H1 (cell line): Measurements from ENCODE around the gene CNNM3. TPM values are rescaled to one million over a fixed set of nuclear protein-coding genes. Genes with fewer than 3 reads are reported as not detected.

Source experiments
- CTCF ChIA-PET: fragments of 300-600 bp; sonication (Branson Sonifier 250); formaldehyde crosslinking; loops from one replicate; lab custom pipeline; 2021; ENCODE audit not compliant: partially characterized antibody; lab: Charles Lee
- POLR2A ChIA-PET: fragments of 300-600 bp; sonication (Branson Sonifier 250); formaldehyde crosslinking; loops from one replicate; lab custom pipeline; 2021; ENCODE audit warnings: inconsistent platforms; ENCODE audit not compliant: partially characterized antibody; lab: Charles Lee
- DNase-seq, 2 experiments: peaks; one replicate each; pipeline versions ENCODE4 v3.0.0 to v3.0.0-alpha.2; 2010 to 2022; ENCODE audit warnings: low spot score in 2 of 2, low read depth in 1 of 2, mixed read lengths in 1 of 2
- FAIRE-seq: peaks from 2 replicates; lab custom pipeline; 2011; peaks lifted over from hg19 to GRCh38; lab: Jason Lieb, UNC
- H2AFZ ChIP-seq: 2 replicates; pipeline ENCODE4 v1.8.1; 2012; ENCODE audit warnings: low read length, inconsistent platforms
- H2AK5ac ChIP-seq: 2 replicates; pipeline ENCODE4 v1.6.1; 2013; ENCODE audit warnings: low read depth, low read length
- H2BK120ac ChIP-seq: replicated peaks from 2 replicates; pipeline ENCODE3; 2013; ENCODE audit warnings: low read depth, low read length, inconsistent platforms
- H2BK12ac ChIP-seq: 2 replicates; pipeline ENCODE4 v1.6.1; 2013; ENCODE audit warnings: low read depth, low read length
- H2BK15ac ChIP-seq: 2 replicates; pipeline ENCODE4 v1.6.1; 2013; ENCODE audit warnings: low read length
- H2BK20ac ChIP-seq: 2 replicates; pipeline ENCODE4 v1.6.1; 2013; ENCODE audit warnings: low read length
- H2BK5ac ChIP-seq: 2 replicates; pipeline ENCODE4 v1.6.1; 2013; ENCODE audit warnings: low read depth, low read length
- H3K14ac ChIP-seq: 2 replicates; pipeline ENCODE4 v1.6.1; 2013; ENCODE audit warnings: inconsistent platforms; ENCODE audit not compliant: insufficient read length
- H3K18ac ChIP-seq: 2 replicates; pipeline ENCODE4 v1.6.1; 2013; ENCODE audit warnings: low read length; ENCODE audit errors: extremely low read depth
- H3K23ac ChIP-seq: 2 replicates; pipeline ENCODE4 v1.6.1; 2013; ENCODE audit warnings: inconsistent platforms; ENCODE audit not compliant: insufficient read length
- H3K23me2 ChIP-seq: 2 replicates; pipeline ENCODE4 v1.6.1; 2013; ENCODE audit warnings: low read depth, low read length
- H3K27ac ChIP-seq: 2 replicates; pipeline ENCODE4 v1.6.1; 2011; ENCODE audit warnings: low read depth, low read length, inconsistent platforms
- H3K27me3 ChIP-seq, 4 experiments: replicated peaks in 1 of 4; 1 replicate in 1 of 4; 2 replicates in 3 of 4; pipeline versions ENCODE4 v1.6.1 to v1.8.1; 2011 to 2013; ENCODE audit warnings: low read length in 3 of 4, mild to moderate bottlenecking in 3 of 4, inconsistent platforms in 2 of 4, mixed read lengths in 2 of 4, moderate library complexity in 1 of 4; ENCODE audit not compliant: control insufficient read depth in 3 of 4, insufficient read depth in 3 of 4; ENCODE audit errors: extremely low read depth in 1 of 4
- H3K36me3 ChIP-seq, 4 experiments: 2 replicates each; pipeline versions ENCODE4 v1.6.1 to v1.8.1; 2011 to 2013; ENCODE audit warnings: mild to moderate bottlenecking in 4 of 4, low read length in 3 of 4, moderate library complexity in 2 of 4, control low read depth in 1 of 4, inconsistent platforms in 1 of 4; ENCODE audit not compliant: insufficient read depth in 4 of 4, control insufficient read depth in 2 of 4
- H3K4ac ChIP-seq: replicated peaks from 2 replicates; pipeline ENCODE3; 2013; ENCODE audit warnings: low read length, low read depth, mixed read lengths, inconsistent platforms; ENCODE audit not compliant: insufficient read length
- H3K4me1 ChIP-seq, 4 experiments: replicated peaks in 1 of 4; 1 replicate in 1 of 4; 2 replicates in 3 of 4; pipeline versions ENCODE4 v1.6.1 to v1.8.1; 2011 to 2013; ENCODE audit warnings: low read length in 3 of 4, inconsistent platforms in 2 of 4, mixed read lengths in 1 of 4; ENCODE audit not compliant: insufficient read depth in 4 of 4, control insufficient read depth in 3 of 4
- H3K4me2 ChIP-seq, 2 experiments: 2 replicates each; pipeline versions ENCODE4 v1.6.1 to v1.8.1; 2011 to 2013; ENCODE audit warnings: low read depth in 2 of 2, low read length in 2 of 2, control low read depth in 1 of 2, inconsistent platforms in 1 of 2, mild to moderate bottlenecking in 1 of 2; ENCODE audit not compliant: insufficient read depth in 1 of 2
- H3K4me3 ChIP-seq, 4 experiments: fragments of 200-600, 300-600 bp in 1 of 4; sonication (generic), shearing (Covaris generic), sonication (Bioruptor Twin) in 1 of 4; 2 replicates each; pipeline versions ENCODE4 v1.5.1 to v1.8.1; 2011 to 2016; ENCODE audit warnings: low read length in 4 of 4, low read depth in 3 of 4, control low read depth in 2 of 4, inconsistent platforms in 2 of 4, mild to moderate bottlenecking in 2 of 4, mixed read lengths in 1 of 4, moderate library complexity in 1 of 4; ENCODE audit not compliant: insufficient read depth in 2 of 4; ENCODE audit errors: extremely low read depth in 1 of 4
- H3K56ac ChIP-seq: replicated peaks from 2 replicates; pipeline ENCODE3; 2013; ENCODE audit warnings: low read depth, mild to moderate bottlenecking, mixed read lengths, low read length, inconsistent platforms; ENCODE audit not compliant: insufficient read length
- H3K79me1 ChIP-seq: 2 replicates; pipeline ENCODE4 v1.6.1; 2013; ENCODE audit warnings: low read depth, low read length, control low read depth
- H3K79me2 ChIP-seq, 2 experiments: 2 replicates each; pipeline versions ENCODE4 v1.6.1 to v1.8.1; 2012 to 2013; ENCODE audit warnings: low read length in 2 of 2, mild to moderate bottlenecking in 2 of 2, inconsistent platforms in 1 of 2; ENCODE audit not compliant: insufficient read depth in 2 of 2, control insufficient read depth in 1 of 2
- H3K9ac ChIP-seq, 4 experiments: replicated peaks in 1 of 4; 1 replicate in 1 of 4; 2 replicates in 3 of 4; pipeline versions ENCODE4 v1.6.1 to v1.8.1; 2011 to 2013; ENCODE audit warnings: low read depth in 3 of 4, low read length in 3 of 4, control low read depth in 2 of 4, mild to moderate bottlenecking in 2 of 4, moderate library complexity in 2 of 4, inconsistent platforms in 1 of 4; ENCODE audit errors: extremely low read depth in 1 of 4
- H3K9me3 ChIP-seq, 2 experiments: 2 replicates each; pipeline versions ENCODE4 v1.6.1 to v1.8.1; 2012 to 2013; ENCODE audit warnings: mild to moderate bottlenecking in 2 of 2, moderate library complexity in 2 of 2, control low read depth in 1 of 2, inconsistent platforms in 1 of 2, low read depth in 1 of 2, low read length in 1 of 2, mixed read lengths in 1 of 2; ENCODE audit not compliant: insufficient read depth in 2 of 2
- H4K20me1 ChIP-seq, 2 experiments: replicated peaks in 1 of 2; 2 replicates each; pipeline versions ENCODE3 to v1.8.1; 2011 to 2013; ENCODE audit warnings: inconsistent platforms in 2 of 2, low read length in 2 of 2, mild to moderate bottlenecking in 1 of 2; ENCODE audit not compliant: insufficient read depth in 2 of 2, control insufficient read depth in 1 of 2
- H4K5ac ChIP-seq: 2 replicates; pipeline ENCODE4 v1.6.1; 2013; ENCODE audit warnings: low read length, low read depth, mixed read lengths, inconsistent platforms; ENCODE audit not compliant: insufficient read length
- H4K8ac ChIP-seq: 2 replicates; pipeline ENCODE4 v1.8.0; 2013; ENCODE audit warnings: mild to moderate bottlenecking, moderate library complexity, low read length, inconsistent platforms; ENCODE audit not compliant: insufficient read depth; ENCODE audit errors: extremely low read depth
- H4K91ac ChIP-seq: replicated peaks from 2 replicates; pipeline ENCODE3; 2013; ENCODE audit warnings: low read length, mixed read lengths, inconsistent platforms; ENCODE audit not compliant: insufficient read length
- KDM1A ChIP-seq: fragments of 200-600, 300-600 bp; sonication (generic); IDR thresholded peaks from 2 replicates; pipeline ENCODE4 v1.7.1; 2016; ENCODE audit warnings: mild to moderate bottlenecking, low read length, borderline replicate concordance
- RAD21 ChIP-seq, 2 experiments: IDR thresholded peaks in 1 of 2; conservative IDR thresholded peaks in 1 of 2; 2 replicates each; pipeline ENCODE4 v1.6.1; 2011; ENCODE audit warnings: low read depth in 2 of 2, low read length in 2 of 2, improper control_type of control experiment in 1 of 2, inconsistent platforms in 1 of 2, mild to moderate bottlenecking in 1 of 2, moderate library complexity in 1 of 2
- WGBS, 2 experiments: shearing (Covaris generic) in 1 of 2; methylation state at CpG; one replicate each; pipeline versions ENCODE4 v1.1.6 to v1.1.7; 2013 to 2015; ENCODE audit warnings: low lambda C conversion rate in 2 of 2, mixed read lengths in 2 of 2, inconsistent platforms in 1 of 2, low coverage in 1 of 2, missing lambda C conversion rate in 1 of 2; ENCODE audit not compliant: insufficient replicate concordance in 2 of 2, insufficient coverage in 1 of 2, insufficient read length in 1 of 2; ENCODE audit errors: extremely low coverage in 1 of 2, missing lambda C conversion rate in 1 of 2; 5-methylcytosine and 5-hydroxymethylcytosine counted together
- polyA plus RNA-seq, 7 experiments: library from polyadenylated mRNA; depleted of rRNA in 3 of 7; stranded (reverse) in 5 of 7; unstranded in 2 of 7; fragments of >200 nt in 5 of 7; fragments of 200-250 nt in 2 of 7; gene quantifications; 1 replicate in 5 of 7; 2 replicates in 1 of 7; 4 replicates in 1 of 7; pipeline versions ENCODE4 v1.2.1 to v1.2.3, GENCODE V29; 2011 to 2013; ENCODE audit warnings: missing spikeins in 2 of 7, mixed read lengths in 2 of 7
- total RNA-seq: library from RNA; stranded (reverse); fragmentation: NEBNext Ultra II Directional; extraction: Animal tissue kit (Norgen Biotek cat#: 25700); gene quantifications from 2 replicates; pipeline ENCODE4 v1.2.1, GENCODE V29; 2021

The CNNM3 gene
- total and polyA plus RNA-seq, 2 of the 8 experiments (the other 6 are each of a cell fraction or from before 2014, with no cell fraction given): 29.1 to 29.2 TPM

DNA sequence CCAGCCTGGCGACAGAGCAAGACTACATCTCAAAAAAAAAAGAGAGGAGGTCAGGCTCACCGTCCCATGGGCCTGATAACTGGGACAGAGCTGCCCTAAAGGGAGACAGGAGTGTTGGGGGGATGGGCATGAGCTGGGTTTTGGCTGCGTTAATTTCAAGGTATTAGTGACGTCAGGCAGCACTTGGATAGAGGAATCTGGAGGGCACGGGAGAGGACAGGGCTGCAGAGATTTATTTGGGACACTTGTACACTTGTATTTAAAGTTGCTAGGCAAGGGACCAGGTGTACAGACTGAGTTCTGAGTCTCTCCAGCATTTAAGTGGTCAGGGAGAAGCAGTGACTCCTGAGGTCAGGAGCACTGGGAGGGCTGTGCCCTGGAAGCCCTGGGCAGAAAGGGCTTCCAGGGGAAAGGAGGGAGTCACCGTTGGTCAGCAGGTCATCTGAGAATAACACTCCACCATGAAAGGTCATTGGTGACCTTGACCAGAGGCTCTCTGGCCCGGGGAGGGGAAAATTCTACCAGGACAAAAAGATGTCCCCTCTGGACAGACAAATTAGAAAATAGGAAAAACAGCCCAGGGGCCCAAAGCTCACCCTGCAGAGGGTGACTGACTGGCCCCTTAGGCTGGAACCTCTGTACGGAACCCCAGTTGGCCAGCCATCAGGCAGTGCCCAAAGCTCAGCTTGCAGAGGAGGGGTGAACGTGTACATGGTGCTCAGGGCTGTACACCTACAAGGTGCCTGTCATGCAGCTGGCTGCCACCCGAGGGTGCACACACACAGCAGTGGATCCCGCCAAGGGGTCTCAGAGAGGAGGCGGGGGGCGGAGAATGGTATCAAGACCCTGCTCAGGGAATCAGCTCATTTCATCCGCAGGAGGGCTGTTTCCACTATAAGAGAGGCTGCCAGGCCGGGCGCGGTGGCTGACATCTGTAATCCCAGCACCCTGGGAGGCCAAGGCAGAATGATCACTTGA lies 23.0 kb upstream of the CNNM3 start:
- TF ChIP-seq KDM1A: no peak
- 0 out of 4 replicates have a peak, but pooled peaks of 1 of the 2 experiments have one; percentile 6 for TF ChIP-seq RAD21 (IDR thresholded peaks at IDR 0.05 in 1 of 2, conservative IDR thresholded peaks at IDR 0.05 in 1 of 2; ENCODE audit: low read depth in 2 of 2, low read length in 2 of 2)
- no peak overlapping the region for H3K27ac ChIP-seq
- no peak overlapping the region for H2AFZ ChIP-seq
- H4K8ac ChIP-seq: no peak overlapping the region
- H3K27me3 ChIP-seq: no peaks in the 10 kb centered on the region
- no peak overlapping the region for H2BK15ac ChIP-seq
- POLR2A ChIA-PET: no interaction called here
- WGBS, 2 experiments: 86% methylated on average over 17 of the region's 17 CpGs; no CpG with 5 or more reads in 1 of the 2 experiments
- no peak overlapping the region for H3K14ac ChIP-seq
- H3K23ac ChIP-seq: no peak overlapping the region
- no peak overlapping the region for H3K18ac ChIP-seq
- no peaks in the 10 kb centered on the region for H3K23me2 ChIP-seq
- CTCF ChIA-PET: interaction anchor here (0.6 to 1.1 kb wide), 5 partner anchors 8 to 158 kb away, joined by 3 to 4 read pairs (median 3); no protein-coding TSS in a partner anchor
- H3K36me3 ChIP-seq: no peaks in the 10 kb centered on the region
- FAIRE-seq (no peak), DNase-seq (no peak)
- H3K56ac ChIP-seq: no peak overlapping the region
- no peak overlapping the region for H2BK12ac ChIP-seq
- no peak overlapping the region for H3K4me3 ChIP-seq
- no peak overlapping the region for H2BK5ac ChIP-seq
- no peaks in the 10 kb centered on the region for H3K9me3 ChIP-seq
- H3K4ac ChIP-seq: no peak overlapping the region
- no peak overlapping the region for H2BK20ac ChIP-seq
- no peak overlapping the region for H4K91ac ChIP-seq
- no peak overlapping the region for H2AK5ac ChIP-seq
- no peak overlapping the region for H3K4me2 ChIP-seq
- no peak overlapping the region for H4K5ac ChIP-seq
- H3K9ac ChIP-seq: no peak overlapping the region
- H3K4me1 ChIP-seq: no peaks in the 10 kb centered on the region
- no peak overlapping the region for H2BK120ac ChIP-seq
- H3K79me1 ChIP-seq: 0 out of 2 replicates have a peak, but pooled peaks cover 2% of the 10 kb centered on the region
- no peaks in the 10 kb centered on the region for H4K20me1 ChIP-seq
- H3K79me2 ChIP-seq: no peaks in the 10 kb centered on the region
